Neural progenitor cell (in vitro differentiated cells): Measurements from ENCODE around the gene HTR7. TPM values are rescaled to one million over a fixed set of nuclear protein-coding genes. Genes with fewer than 3 reads are reported as not detected.

Source experiments
- DNase-seq: peaks from one replicate; pipeline ENCODE4 v3.0.0-alpha.2; 2016; ENCODE audit warnings: low spot score
- H2AFZ ChIP-seq: fragments of 200-600 bp; sonication (generic); replicated peaks from 2 replicates; pipeline ENCODE4 v1.6.1; 2016; ENCODE audit warnings: antibody characterized with exemption
- H3F3A ChIP-seq: fragments of 200-600 bp; sonication (generic); 2 replicates; pipeline ENCODE4 v1.6.1; 2016; ENCODE audit warnings: antibody characterized with exemption, low read depth
- H3K27ac ChIP-seq: fragments of 200-600 bp; sonication (generic); 2 replicates; pipeline ENCODE4 v1.5.1; 2016; ENCODE audit warnings: mild to moderate bottlenecking
- H3K27me3 ChIP-seq: fragments of 200-600 bp; sonication (generic); 2 replicates; pipeline ENCODE4 v1.6.1; 2016; ENCODE audit warnings: mild to moderate bottlenecking, moderate library complexity
- H3K36me3 ChIP-seq: fragments of 200-600 bp; sonication (generic); 2 replicates; pipeline ENCODE4 v1.5.1; 2016
- H3K4me1 ChIP-seq: fragments of 200-600 bp; sonication (generic); 2 replicates; pipeline ENCODE4 v1.6.1; 2016; ENCODE audit warnings: mixed run types
- H3K4me2 ChIP-seq: fragments of 200-600 bp; sonication (generic); 2 replicates; pipeline ENCODE4 v1.6.1; 2016
- H3K4me3 ChIP-seq: fragments of 200-600 bp; sonication (generic); 2 replicates; pipeline ENCODE4 v1.5.1; 2016
- H3K79me2 ChIP-seq: fragments of 200-600 bp; sonication (generic); 2 replicates; pipeline ENCODE4 v1.6.1; 2016; ENCODE audit warnings: low read depth
- H3K9ac ChIP-seq: fragments of 200-600 bp; sonication (generic); 2 replicates; pipeline ENCODE4 v1.6.1; 2016
- H3K9me3 ChIP-seq: fragments of 200-600 bp; sonication (generic); 2 replicates; pipeline ENCODE4 v1.5.1; 2016; ENCODE audit warnings: low read depth
- H4K20me1 ChIP-seq: fragments of 200-600 bp; sonication (generic); 2 replicates; pipeline ENCODE4 v1.6.1; 2016; ENCODE audit warnings: low read depth
- H3K27ac Mint-ChIP-seq: 3 replicates; pipeline ENCODE4 v1.8.0; 2021; ENCODE audit warnings: mixed read lengths
- H3K27me3 Mint-ChIP-seq: 2 replicates; pipeline ENCODE4 v1.8.0; 2022; ENCODE audit warnings: low read depth, mild to moderate bottlenecking, inconsistent platforms, moderate library complexity, mixed read lengths; ENCODE audit not compliant: insufficient read depth
- H3K36me3 Mint-ChIP-seq: 3 replicates; pipeline ENCODE4 v1.8.0; 2021; ENCODE audit warnings: mixed read lengths
- H3K4me1 Mint-ChIP-seq: 3 replicates; pipeline ENCODE4 v1.8.0; 2021; ENCODE audit warnings: mixed read lengths
- H3K4me3 Mint-ChIP-seq: 3 replicates; pipeline ENCODE4 v1.8.0; 2021; ENCODE audit warnings: mild to moderate bottlenecking, moderate library complexity, mixed read lengths
- H3K9me3 Mint-ChIP-seq: 3 replicates; pipeline ENCODE4 v1.8.0; 2020; ENCODE audit warnings: mixed read lengths
- CTCF ChIP-seq: fragments of 200-600 bp; sonication (generic); IDR thresholded peaks from 2 replicates; pipeline ENCODE4 v1.5.1; 2017; ENCODE audit warnings: antibody characterized with exemption, mild to moderate bottlenecking
- EZH2 ChIP-seq: fragments of 200-600 bp; sonication (generic); IDR thresholded peaks from 2 replicates; pipeline ENCODE4 v1.6.1; 2017; ENCODE audit warnings: antibody characterized with exemption, mild to moderate bottlenecking, moderate library complexity
- EZH2phosphoT487 ChIP-seq: fragments of 200-600 bp; sonication (generic); IDR thresholded peaks from 2 replicates; pipeline ENCODE4 v1.6.1; 2017; ENCODE audit warnings: antibody characterized with exemption
- total RNA-seq: library from RNA; depleted of rRNA; stranded (reverse); fragments of >200 nt; gene quantifications from 2 replicates; pipeline ENCODE4 v1.2.3, GENCODE V29; 2015; ENCODE audit warnings: low replicate concordance

The HTR7 gene
- total RNA-seq, 1 donor from 2014 or later = not detected

GRCh38 chr10:90722832-90723231 lies 135.0 kb downstream of the HTR7 start:
- Histone ChIP-seq H3K4me1 (no peaks in the 10 kb centered on the region), H3K27ac (no peak overlapping the region), H3K36me3 (no peaks in the 10 kb centered on the region), H3K9ac (no peak overlapping the region), H3K79me2 (no peaks in the 10 kb centered on the region), H3K27me3 (no peaks in the 10 kb centered on the region), H3F3A (no peaks in the 10 kb centered on the region), H2AFZ (peak overlapping the region; percentile 52), H4K20me1 (no peaks in the 10 kb centered on the region), H3K4me2 (no peak overlapping the region), H3K4me3 (no peak overlapping the region), H3K9me3 (no peaks in the 10 kb centered on the region)
- H3K27ac Mint-ChIP-seq = no peak overlapping the region
- peaks cover 2% of the 10 kb centered on the region for H3K27me3 Mint-ChIP-seq
- TF ChIP-seq CTCF (no peak), EZH2phosphoT487 (no peak), EZH2 (no peak)
- no peaks in the 10 kb centered on the region for H3K9me3 Mint-ChIP-seq
- H3K36me3 Mint-ChIP-seq = no peaks in the 10 kb centered on the region
- no peak overlapping the region for H3K4me3 Mint-ChIP-seq
- no peaks in the 10 kb centered on the region for H3K4me1 Mint-ChIP-seq
- DNase-seq = no peak

DNA sequence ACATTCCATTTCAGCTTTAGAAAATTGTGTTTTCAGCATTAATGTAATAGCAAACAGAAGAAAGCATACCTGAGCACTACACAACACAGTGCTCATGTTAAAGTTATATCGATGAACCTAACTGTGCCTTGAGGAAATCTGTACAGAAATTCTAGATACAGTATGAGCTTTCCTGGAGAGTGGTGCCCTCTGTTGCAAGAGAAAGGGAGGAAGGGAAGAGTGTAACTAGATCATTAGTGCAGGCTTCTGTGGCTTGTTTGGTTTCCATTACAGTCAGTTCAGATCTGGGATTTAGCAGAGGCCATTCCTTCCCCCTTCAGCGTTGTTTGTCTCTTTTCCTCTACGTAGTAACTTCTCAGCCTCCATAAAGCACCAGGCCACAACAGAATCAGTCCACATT lies 139.7 kb downstream of the HTR7 start:
- no peaks in the 10 kb centered on the region for H3K27me3 ChIP-seq
- no peak overlapping the region for H3K9ac ChIP-seq
- no peak for DNase-seq
- H3K27ac ChIP-seq = no peak overlapping the region
- no peak overlapping the region for H3K4me3 ChIP-seq
- TF ChIP-seq EZH2phosphoT487 = no peak
- peak; percentile 22 for TF ChIP-seq CTCF
- Mint-ChIP-seq H3K4me1 (no peaks in the 10 kb centered on the region), H3K9me3 (no peaks in the 10 kb centered on the region), H3K36me3 (no peaks in the 10 kb centered on the region), H3K4me3 (no peak overlapping the region), H3K27me3 (no peaks in the 10 kb centered on the region), H3K27ac (no peak overlapping the region)
- no peaks in the 10 kb centered on the region for H3K79me2 ChIP-seq
- peak overlapping the region; percentile 96 for H2AFZ ChIP-seq
- H3F3A ChIP-seq = no peaks in the 10 kb centered on the region
- no peaks in the 10 kb centered on the region for H3K36me3 ChIP-seq
- no peaks in the 10 kb centered on the region for H3K4me1 ChIP-seq
- no peaks in the 10 kb centered on the region for H4K20me1 ChIP-seq
- no peak overlapping the region for H3K4me2 ChIP-seq
- H3K9me3 ChIP-seq = no peaks in the 10 kb centered on the region

- Mint-ChIP-seq H3K4me1 (no peaks in the 10 kb centered on the region), H3K9me3 (no peaks in the 10 kb centered on the region), H3K36me3 (no peaks in the 10 kb centered on the region), H3K4me3 (no peak overlapping the region), H3K27me3 (no peaks in the 10 kb centered on the region), H3K27ac (no peak overlapping the region)
- H3K79me2 ChIP-seq = no peaks in the 10 kb centered on the region
- H3F3A ChIP-seq = no peaks in the 10 kb centered on the region
- peak overlapping the region; percentile 68 for H2AFZ ChIP-seq
- H3K9ac ChIP-seq = no peak overlapping the region
- no peak overlapping the region for H3K4me2 ChIP-seq
- H4K20me1 ChIP-seq = no peaks in the 10 kb centered on the region
- H3K36me3 ChIP-seq = no peaks in the 10 kb centered on the region
- TF ChIP-seq CTCF (peak; percentile 28), EZH2 (no peak)
- no peaks in the 10 kb centered on the region for H3K9me3 ChIP-seq
- DNase-seq = no peak
- H3K4me1 ChIP-seq = no peaks in the 10 kb centered on the region
- no peaks in the 10 kb centered on the region for H3K27me3 ChIP-seq
- no peak overlapping the region for H3K27ac ChIP-seq
- H3K4me3 ChIP-seq = no peak overlapping the region
Observed at GRCh38 chr10:90712529-90712928, 145.3 kb downstream of the HTR7 start.

GRCh38 chr10:90709727-90710126 lies 148.1 kb downstream of the HTR7 start:
- no peak overlapping the region for H2AFZ ChIP-seq
- no peaks in the 10 kb centered on the region for H3F3A ChIP-seq
- no peak overlapping the region for H3K4me3 ChIP-seq
- H3K79me2 ChIP-seq = no peaks in the 10 kb centered on the region
- no peaks in the 10 kb centered on the region for H3K36me3 ChIP-seq
- H3K27me3 Mint-ChIP-seq = peaks cover 2% of the 10 kb centered on the region
- TF ChIP-seq EZH2 = no peak
- TF ChIP-seq EZH2phosphoT487 = no peak
- no peak for TF ChIP-seq CTCF
- no peaks in the 10 kb centered on the region for H3K27me3 ChIP-seq
- no peaks in the 10 kb centered on the region for H3K4me1 ChIP-seq
- H3K4me2 ChIP-seq = no peak overlapping the region
- no peak overlapping the region for H3K4me3 Mint-ChIP-seq
- H3K9me3 Mint-ChIP-seq = no peaks in the 10 kb centered on the region
- no peaks in the 10 kb centered on the region for H3K9me3 ChIP-seq
- no peak overlapping the region for H3K27ac Mint-ChIP-seq
- H3K9ac ChIP-seq = no peak overlapping the region
- no peaks in the 10 kb centered on the region for H3K4me1 Mint-ChIP-seq
- no peaks in the 10 kb centered on the region for H4K20me1 ChIP-seq
- DNase-seq = no peak
- H3K27ac ChIP-seq = no peak overlapping the region
- H3K36me3 Mint-ChIP-seq = no peaks in the 10 kb centered on the region
